Embryonic facial prominence (tissue), 1 donor: Measurements from ENCODE around the gene BAZ1A.

Experiments
- DNase-seq: peaks from one replicate; pipeline ENCODE4 v3.0.0-alpha.2; 2016; ENCODE audit errors: extremely low spot score

The BAZ1A gene

DNA sequence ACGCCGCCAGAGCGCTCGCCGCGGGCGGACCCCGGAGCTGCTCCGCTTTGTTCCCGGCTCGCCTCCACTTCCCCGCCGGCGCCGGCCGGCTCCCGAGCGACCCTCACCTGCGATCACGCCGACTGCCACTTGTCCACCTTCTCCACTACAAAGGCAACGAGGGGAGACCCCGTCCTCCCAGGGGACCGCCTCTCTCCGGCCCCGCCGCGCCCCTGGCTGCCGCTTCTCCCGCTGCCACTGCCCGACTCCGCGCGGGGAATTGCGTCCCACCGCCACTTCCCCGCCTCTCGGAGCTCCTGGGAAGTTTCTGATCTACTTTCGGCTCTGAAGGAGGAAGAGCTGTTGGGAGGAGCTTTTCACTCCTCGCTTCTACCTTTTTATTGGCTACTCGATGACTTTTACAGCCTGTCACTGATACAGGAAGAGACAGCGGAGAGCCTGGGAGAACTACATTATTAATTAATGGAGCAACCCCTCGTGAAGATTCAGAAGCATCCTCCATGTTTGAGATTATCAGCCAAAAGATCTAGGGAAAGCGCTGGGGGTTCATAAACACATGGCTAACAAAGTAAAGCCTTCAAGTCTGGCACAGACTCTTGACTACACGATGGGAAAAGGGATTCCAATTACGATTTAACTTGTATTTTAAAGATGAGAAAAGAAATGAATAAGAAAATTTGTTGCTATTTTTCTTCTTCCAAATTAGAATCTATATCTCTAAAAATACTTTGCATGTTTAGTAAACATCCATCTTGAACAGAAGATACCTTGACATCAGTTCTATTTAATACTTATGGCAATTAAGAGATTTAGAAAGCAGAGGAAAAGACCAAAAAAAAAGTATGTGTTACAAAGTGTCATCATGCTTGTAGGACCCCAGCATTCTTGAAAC lies at the start of gene BAZ1A:
Gene BAZ1A (minus strand): TSS at position 330 of the 892 bp plus-strand sequence. CDS start 756 bp downstream, outside the sequence.
- peak; percentile 69 for DNase-seq

DNA sequence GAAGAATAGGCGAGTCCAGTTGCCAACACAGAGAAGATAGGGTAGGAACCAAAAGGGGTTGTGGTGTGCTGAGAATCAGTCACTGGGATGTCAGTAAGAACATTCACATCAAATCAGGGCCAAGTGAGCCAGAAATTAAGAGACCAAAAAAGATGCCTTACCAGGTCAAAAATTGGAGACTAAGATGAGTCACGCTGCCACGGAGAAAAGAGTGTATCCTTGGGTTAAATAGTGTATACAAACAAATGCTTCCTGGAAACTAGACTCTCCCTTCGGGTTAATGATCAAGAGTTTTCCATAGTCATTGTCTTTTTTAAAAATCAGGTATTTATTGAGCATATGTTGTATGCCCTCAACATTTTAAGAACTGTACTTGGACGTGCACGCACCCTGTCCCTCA lies 45.2 kb upstream of the BAZ1A start:
- DNase-seq = no peak

GRCh38 chr14:34913619-34914018 lies 38.5 kb upstream of the BAZ1A start:
- DNase-seq = no peak

DNA sequence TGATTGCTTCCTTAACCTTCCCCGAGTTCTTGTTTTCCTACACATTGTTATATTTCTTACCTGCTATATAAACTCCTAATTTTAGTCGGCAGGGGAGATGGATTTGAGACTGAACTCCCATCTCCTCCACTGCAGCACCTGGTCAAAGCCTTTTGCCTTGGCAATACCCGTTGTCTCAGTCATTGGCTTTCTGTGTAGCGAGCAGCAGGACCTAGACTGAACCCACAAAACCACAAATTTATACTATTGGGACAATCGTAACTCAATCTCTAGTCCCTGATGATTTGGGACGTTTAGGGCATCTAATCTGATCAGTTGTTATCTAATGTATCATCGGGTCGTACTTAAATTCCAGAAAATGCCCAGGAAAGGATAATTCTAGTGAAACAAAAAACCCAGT lies 37.8 kb upstream of the BAZ1A start:
- DNase-seq = no peak

DNA sequence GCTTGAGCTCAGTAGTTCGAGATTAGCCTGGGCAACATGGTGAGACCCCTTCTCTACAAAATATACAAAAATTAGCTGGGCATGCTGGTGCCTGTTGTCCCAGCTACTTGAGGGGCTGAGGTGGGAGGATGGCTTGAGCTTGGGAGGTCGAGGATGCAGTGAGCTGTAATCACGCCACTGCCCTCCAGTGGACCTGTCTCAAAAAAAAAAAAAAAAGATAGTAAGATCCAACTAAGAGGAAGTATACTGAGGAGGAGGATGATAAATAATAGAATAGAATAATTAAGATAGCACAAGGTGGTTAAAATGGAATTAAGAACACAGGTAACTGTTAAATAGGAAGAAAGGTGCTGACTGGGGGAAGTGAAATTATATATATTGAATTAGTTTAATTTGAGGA lies 37.0 kb upstream of the BAZ1A start:
- no peak for DNase-seq

- DNase-seq = no peak
Measured at GRCh38 chr14:34911209-34912150, 36.3 kb upstream of the BAZ1A start.

GRCh38 chr14:34906287-34906686 lies 31.1 kb upstream of the BAZ1A start:
- DNase-seq = no peak

DNA sequence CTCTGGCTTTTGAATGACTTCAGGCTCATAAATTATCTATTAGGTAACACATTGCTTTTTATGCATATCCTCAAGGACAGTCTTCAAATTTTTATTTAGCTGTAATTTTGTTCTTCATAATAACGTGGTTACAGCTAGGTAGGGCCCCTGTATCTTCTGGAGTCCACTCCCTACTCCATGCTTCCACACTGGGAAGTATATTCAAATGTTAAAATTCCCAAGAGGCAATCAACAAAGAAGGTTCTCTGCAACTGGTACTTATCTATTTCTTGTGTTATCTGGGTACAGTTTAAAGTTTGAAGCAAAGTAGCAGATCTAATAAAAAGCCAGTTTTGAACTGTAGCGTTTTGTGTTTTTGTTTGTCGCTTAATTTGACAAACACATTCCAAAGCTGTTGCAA lies 20.1 kb upstream of the BAZ1A start:
- no peak for DNase-seq

- DNase-seq = no peak
Measured at GRCh38 chr14:34890937-34891336, 15.8 kb upstream of the BAZ1A start.

DNA sequence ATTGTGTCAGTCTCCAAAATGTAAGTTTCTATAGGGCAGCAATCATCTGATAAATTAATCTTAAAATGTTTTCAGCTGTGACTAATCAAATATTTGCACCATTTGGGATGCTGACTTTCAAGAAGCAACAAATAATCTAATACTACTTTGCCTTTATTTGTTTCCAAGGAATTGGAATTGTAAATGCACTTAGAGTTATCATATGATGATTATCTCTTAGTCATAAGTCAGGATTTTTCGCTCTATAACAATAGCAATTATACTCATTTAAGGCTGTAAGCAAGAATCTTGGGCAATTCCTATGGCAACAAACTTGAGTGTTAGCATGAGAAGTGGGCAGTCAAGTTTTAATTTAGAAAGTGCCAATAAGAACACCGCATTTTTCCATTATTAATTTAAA lies 13.0 kb upstream of the BAZ1A start:
- DNase-seq = no peak

- DNase-seq = no peak
Measured at GRCh38 chr14:34883954-34884353, 8.8 kb upstream of the BAZ1A start.

DNA sequence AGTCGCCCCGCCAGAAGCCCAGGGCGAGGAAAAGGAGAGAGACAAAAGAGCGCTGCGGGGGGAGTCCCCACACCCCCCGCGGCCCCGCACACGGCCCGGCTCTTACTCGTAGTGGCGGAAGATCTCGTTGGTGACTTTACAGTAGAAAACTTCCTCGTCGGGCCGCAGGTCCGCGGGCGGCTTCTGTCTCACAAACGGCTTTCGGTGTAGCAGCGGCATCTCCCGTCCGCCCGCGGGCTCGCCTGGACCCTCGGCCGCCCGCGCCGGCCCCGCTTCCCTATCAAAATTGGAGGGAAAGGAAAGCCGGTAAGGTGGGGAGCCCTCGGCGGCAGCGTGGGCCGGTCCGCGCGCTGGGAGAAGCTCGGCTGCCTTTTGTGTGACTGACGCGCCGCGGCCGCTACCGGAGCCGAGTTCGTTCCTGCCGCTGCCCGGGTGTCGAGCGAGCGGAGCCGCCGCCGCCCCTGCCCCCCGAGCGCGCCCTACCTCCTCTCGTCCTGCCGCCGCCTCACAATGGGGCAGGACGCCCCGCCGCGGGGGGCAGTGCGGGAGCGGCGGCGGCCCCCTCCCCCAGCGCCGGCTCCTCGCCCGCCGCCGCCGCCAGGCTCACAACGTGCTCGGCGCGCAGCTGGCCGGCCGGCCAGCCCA lies 652 bp downstream of the BAZ1A start:
- peak; percentile 20 for DNase-seq

- DNase-seq = peak; percentile 66
Measured at GRCh38 chr14:34873589-34874385, 1.4 kb downstream of the BAZ1A start.

- DNase-seq = peak; percentile 39
Measured at GRCh38 chr14:34872822-34873588, 2.2 kb downstream of the BAZ1A start.

DNA sequence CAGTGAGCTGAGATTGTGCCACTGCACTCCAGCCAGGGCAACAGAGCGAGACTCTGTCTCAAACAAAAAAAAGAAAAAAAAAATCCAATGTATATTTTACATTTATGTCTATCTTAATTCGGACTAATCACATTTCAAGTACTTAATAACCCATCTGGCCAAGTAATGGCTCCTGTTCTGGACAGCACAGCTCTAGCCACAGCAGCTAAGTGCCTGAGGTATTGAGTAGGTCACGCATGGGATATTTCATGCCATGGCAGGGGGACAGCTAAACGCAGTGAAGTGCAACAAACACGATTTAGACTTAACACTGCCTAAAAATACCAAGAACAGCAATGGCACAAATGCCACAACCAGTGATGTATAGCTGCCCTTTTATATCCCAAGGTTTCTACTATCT lies 8.0 kb downstream of the BAZ1A start:
- DNase-seq = no peak

GRCh38 chr14:34865889-34866574 lies 9.1 kb downstream of the BAZ1A start:
- DNase-seq = no peak

- DNase-seq = no peak
Measured at GRCh38 chr14:34863844-34864243, 11.3 kb downstream of the BAZ1A start.

GRCh38 chr14:34858765-34859164 lies 16.4 kb downstream of the BAZ1A start:
- DNase-seq = no peak

GRCh38 chr14:34857689-34858449 lies 17.3 kb downstream of the BAZ1A start:
- DNase-seq = no peak
